HG03196 (cell line): ENCODE data around the gene WDR55.
"Not testable (repeated sequence)": the region's sequence is repeated elsewhere in the genome, so short reads cannot be mapped to it uniquely, and the experiment has no call there.

Source experiments
- ATAC-seq: cut with Tn5 transposase; IDR thresholded peaks from one replicate; pipeline ENCODE4 v1.9.1; 2021; ENCODE audit not compliant: unreplicated experiment

WDR55 gene

DNA sequence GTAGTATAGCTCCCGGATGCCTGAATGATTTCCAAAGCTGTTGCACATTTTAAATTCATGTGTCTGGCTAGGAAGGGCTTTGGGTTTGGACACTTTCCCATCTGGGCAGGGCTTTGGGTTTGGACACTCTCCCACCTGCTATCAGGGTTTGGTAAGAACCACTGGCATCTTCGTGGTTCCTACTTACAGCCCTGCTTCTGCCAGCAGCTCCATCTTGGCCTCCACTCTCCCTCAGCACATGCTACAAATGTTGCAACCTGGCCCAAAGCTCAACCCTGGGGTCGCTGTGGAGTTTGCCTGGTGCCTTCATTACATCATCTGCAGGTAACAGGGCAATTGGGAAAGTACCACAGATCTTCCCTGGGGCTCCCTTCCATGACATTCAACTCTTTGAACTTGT lies 22.0 kb upstream of the WDR55 start:
- no peak for ATAC-seq

- peak; percentile 27 for ATAC-seq
Observed at GRCh38 chr5:140647042-140647419, 17.7 kb upstream of the WDR55 start.

- ATAC-seq = no peak
Observed at GRCh38 chr5:140658870-140659269, 5.8 kb upstream of the WDR55 start.

GRCh38 chr5:140660371-140660770 lies 4.3 kb upstream of the WDR55 start:
- ATAC-seq = not testable (repeated sequence)

DNA sequence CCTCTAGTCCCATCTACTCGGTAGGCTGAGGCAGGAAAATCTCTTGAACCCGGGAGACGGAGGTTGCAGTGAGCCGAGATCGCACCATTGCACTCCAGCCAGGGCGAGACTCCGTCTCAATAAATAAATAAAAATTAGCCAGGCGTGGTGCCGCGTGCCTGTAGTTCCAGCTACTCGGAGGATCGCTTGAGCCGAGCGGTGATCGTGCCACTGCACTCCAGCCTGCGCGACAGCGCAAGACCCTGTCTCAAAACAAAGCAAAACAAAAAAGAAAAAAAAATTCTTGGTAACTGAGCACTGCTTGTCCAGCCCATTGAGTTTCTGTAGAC lies 710 bp upstream of the WDR55 start:
- ATAC-seq = no peak

DNA sequence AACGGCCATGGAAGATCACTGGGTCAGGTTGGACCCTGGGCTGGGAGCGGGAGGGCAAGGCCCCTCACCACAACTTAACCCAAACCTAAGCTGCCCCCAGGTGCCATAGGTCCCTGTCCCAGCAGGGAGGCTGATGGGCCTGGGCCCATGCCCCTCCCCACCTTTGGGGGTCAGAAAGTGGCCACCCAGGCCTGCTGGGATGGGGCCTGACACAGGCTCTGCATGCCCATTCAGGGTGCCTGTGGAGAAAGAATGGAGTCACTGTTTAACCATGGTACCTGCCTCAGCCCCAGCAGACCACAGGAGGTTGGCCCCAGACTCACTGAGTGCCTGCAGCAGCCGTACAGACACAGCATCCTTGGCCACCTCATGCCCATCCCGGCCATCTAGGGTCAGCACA lies 6.3 kb downstream of the WDR55 start:
- ATAC-seq = not testable (repeated sequence)

GRCh38 chr5:140671472-140672125 lies 6.9 kb downstream of the WDR55 start:
- ATAC-seq = no peak

DNA sequence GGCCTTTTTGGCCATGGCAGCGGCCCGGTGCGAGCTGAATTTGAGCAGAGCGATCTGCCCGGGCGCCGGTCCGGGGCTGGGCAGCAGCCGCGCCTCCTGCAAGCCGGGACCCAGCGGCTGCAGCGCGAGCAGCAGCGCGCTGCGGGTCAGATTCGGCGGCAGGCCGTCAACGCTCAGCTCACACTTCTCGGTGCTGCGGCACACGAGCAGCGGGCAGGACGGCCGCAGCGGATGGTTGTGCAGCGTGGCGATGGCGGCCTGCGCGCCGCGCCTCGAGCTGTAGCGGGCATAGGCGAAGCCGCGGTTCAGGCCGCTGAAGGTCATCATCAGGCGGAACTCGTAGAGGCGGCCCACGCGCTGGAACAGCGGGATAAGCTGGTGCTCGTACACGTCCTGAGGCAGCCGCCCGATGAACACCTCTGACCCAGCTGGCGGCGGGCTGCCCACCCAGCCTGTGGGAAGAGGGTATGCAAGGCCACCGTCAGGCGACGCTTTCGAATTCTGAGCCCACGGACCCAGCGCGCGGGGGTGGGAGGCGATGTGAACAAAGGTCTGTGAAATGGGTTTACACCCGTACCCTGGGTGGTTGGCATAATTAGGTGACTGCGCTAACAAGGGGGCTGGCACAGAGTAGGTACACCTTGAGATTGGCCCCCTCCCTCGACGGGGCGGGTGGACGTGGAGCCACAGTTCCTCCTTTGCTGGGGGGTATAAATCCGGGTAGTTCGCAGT lies 7.9 kb downstream of the WDR55 start:
- no peak for ATAC-seq

DNA sequence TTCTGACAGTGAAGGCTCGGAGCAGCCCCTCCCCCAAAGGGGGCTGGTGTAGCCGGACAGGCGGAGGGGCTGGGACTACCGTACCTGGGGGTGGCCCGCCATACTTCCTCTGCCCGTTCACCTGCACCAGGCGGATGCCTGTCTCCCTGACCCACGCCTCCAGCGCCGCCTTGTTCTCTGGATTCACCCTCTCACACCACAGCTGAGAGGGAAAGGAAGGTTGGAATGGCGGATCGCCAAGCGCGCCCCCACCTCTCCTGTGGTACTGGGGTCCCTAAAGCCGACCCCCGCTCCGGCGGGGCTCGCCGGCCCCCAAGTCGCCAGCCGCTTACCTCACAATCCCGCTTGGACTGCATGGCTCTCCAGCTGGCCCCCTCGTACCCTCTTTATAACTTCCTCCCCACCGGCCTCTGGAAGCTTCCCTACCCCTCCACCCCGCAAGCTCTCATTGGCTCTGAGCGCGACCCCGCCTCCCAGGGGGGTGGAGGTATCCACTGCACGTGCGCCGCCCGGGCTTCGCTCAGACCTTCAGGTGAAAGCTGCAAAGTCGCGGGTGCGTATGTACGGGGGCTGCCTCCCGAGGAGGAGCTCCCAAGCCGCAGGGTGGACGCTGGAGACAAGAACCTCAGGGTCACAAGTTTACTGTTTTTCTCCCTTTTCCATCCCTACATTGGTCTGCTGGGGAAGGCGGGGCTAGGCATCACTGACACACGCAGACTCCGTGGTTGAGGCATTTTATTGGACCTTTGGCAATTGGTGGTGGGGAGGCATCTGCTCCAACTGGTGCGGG lies 8.7 kb downstream of the WDR55 start, which contains the start of gene DND1:
Gene DND1 (minus strand): TSS at position 390 of the 790 bp plus-strand sequence. CDS start 34 bp downstream, at position 356.
- ATAC-seq = no peak

- no peak for ATAC-seq
Observed at GRCh38 chr5:140674211-140674610, 9.5 kb downstream of the WDR55 start.

- no peak for ATAC-seq
Observed at GRCh38 chr5:140674629-140675028, 9.9 kb downstream of the WDR55 start.

DNA sequence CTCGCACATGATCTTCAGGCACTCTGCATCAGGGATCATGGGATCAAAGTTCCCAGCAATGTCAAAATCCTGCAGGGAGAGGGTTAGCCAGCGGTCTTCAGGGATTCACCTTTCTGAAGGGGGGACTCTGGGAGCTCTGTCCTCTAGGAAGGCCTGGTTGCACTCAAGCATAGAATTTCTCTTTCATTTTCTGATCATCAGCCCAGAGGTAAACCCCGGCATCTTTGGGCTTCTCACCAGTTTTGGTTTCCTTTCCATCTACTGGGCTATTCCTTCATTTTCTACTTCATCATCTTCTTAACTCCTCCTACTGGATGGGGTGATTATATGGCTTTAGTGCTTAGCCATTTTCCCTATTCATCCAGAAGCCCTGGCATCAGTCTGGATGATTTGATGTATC lies 13.2 kb downstream of the WDR55 start:
- ATAC-seq = no peak

GRCh38 chr5:140678993-140679392 lies 14.3 kb downstream of the WDR55 start:
- no peak for ATAC-seq

- ATAC-seq = no peak
Observed at GRCh38 chr5:140690376-140690932, 25.8 kb downstream of the WDR55 start.

- peak; percentile 99 for ATAC-seq
Observed at GRCh38 chr5:140690941-140691924, 26.5 kb downstream of the WDR55 start, which contains the start of the genes HARS1 and HARS2. Gene HARS1 (minus strand): TSS chr5:140691370. CDS start chr5:140691304, 66 bp downstream. Gene HARS2 (plus strand): TSS chr5:140691455. CDS start chr5:140691649, 194 bp downstream.

DNA sequence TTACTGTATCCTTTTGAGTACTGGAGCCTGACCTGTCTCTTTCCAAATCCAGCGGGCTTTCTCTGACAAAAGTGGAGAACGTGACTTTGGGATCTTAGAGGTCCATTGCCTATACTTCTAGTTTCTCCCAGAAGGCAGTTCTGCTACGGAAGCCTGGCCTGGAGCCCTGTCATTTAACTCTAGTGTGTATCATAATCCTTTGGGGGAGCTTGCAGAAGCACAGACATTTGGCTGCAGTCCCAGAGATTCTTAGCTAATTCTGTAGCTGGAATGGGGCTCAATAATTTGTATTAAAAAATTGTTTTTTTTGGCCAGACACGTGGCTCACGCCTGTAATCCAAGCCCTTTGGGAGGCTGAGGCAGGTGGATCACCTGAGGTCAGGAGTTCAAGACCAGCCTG lies 29.6 kb downstream of the WDR55 start:
- ATAC-seq = no peak

DNA sequence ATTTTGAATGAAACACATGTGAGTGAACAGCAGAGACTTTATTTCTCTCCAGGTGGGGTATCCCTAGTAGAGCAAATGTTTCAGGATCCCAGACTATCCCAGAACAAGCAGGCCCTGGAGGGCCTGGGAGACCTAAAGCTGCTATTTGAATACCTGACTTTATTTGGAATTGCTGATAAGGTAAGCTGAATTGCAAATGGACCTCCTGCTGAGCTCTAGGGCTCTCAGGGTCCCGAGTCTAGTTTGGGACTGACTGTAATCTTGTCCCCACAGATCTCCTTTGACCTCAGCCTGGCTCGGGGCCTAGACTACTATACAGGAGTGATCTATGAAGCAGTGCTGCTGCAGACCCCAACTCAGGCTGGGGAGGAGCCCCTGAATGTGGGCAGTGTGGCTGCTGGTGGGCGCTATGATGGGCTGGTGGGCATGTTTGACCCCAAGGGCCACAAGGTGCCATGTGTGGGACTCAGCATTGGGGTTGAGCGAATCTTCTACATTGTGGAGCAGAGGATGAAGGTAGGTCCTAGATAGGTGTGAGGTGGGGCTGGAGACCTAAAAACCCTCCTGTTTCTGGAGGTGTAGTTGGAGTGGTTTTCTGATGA lies 32.3 kb downstream of the WDR55 start:
- ATAC-seq = no peak

DNA sequence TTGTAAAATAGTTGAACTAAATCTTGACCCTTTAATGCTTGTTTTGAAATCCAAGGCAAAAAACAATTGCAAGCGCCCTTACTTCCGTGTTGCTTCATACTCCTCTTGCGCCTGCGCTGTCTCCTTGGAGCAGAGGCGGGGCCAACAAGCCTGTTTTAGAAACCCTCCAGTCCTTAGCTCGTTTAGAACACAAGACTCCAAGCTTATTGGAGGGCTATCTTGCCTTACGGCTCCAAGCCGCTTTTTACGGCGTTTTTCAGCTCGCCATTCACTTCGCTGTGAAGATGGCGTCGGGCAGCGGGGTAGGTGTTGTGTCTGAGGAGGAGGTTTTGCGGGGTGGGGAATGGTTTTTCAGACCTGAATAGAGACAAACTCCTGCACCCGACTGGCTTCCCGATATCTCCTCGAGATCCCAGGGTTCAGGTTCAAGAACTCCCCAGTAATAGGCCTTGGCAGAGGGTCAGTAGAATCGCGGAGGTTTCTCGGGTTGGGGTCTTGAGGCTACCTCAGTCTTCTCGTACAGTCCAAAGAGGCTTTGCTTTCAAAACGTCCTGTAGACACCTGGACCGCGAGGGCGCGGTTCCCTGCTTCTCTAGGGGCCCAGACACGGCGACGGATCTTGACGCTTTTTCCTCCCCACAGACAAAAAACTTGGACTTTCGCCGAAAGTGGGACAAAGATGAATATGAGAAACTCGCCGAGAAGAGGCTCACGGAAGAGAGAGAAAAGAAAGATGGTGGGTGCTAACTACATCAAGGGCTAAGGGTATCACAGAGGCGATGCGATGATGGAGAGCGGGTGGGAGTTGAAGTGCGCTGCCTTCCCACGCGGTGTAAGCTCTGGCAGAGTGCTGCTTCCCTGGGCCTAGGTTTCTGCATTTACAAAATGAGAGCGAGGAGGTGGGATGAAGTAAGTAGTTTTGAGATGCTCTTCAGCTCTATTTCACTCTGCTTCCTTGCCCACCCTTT lies 35.8 kb downstream of the WDR55 start, which contains the start of gene ZMAT2:
Gene ZMAT2 (plus strand): TSS at position 271 of the 968 bp plus-strand sequence. CDS start 14 bp downstream, at position 285.
- ATAC-seq = peak; percentile 90
